ENCODE results near the gene SALL1.

GRCh38 chr16:51167170-51167895 is 16.3 kb upstream of the SALL1 start:
- TF ChIP-seq CTCF (IDR thresholded peaks at IDR 0.05 in 2 of 3, conservative IDR thresholded peaks at IDR 0.05 in 1 of 3; ENCODE audit: borderline replicate concordance in 1 of 3, insufficient read depth in 1 of 3, low read depth in 2 of 3, low read length in 2 of 3) (no peak), EZH2 (IDR thresholded peaks at IDR 0.05) (no peak), ZNF274 (IDR thresholded peaks at IDR 0.05; ENCODE audit: low read depth, low read length) (no peak), YY1 (IDR thresholded peaks at IDR 0.05; ENCODE audit: extremely low read depth, insufficient replicate concordance, low read depth, low read length) (no peak), EZH2phosphoT487 (IDR thresholded peaks at IDR 0.05; ENCODE audit: borderline replicate concordance) (no peak), POLR2A (IDR thresholded peaks at IDR 0.05; ENCODE audit: borderline replicate concordance, extremely low read depth, insufficient read depth, insufficient read length) (no peak), SIN3A (IDR thresholded peaks at IDR 0.05; ENCODE audit: low read depth) (no peak), REST (IDR thresholded peaks at IDR 0.05; ENCODE audit: low read depth) (no peak), CEBPB (IDR thresholded peaks at IDR 0.05; ENCODE audit: low read depth) (no peak)
